Measurements from ENCODE around the gene SCARF1. TPM values are rescaled to one million over a fixed set of nuclear protein-coding genes. Genes with fewer than 3 reads are reported as not detected.

Gene SCARF1
- total RNA-seq, 1 donor from 2014 or later = 0.64 TPM

DNA sequence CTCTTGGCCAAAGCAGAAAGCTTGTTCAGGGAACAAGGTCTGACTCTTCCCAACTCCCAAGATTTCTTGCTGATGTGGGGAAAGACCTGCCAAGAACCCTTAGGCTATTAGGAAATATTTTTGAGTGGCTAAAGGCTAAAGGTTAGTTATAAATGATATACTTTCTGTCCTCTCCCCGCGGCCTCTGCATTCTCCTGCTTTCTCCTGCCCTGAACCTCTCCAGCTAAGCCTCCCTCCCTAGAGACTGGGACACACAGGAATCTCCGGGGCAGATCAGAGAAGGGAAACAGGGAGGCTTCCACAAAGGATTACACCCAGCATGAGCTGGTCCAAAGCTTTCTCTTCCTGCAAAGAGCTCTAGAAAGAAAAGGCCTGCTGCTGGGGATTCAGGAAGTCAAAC, 19.2 kb downstream of the SCARF1 start:
- H3K27ac Mint-ChIP-seq (ENCODE audit: unreplicated experiment) = peak overlapping the region; percentile 64
- TF ChIP-seq CTCF (IDR thresholded peaks at IDR 0.05) = no peak
- DNase-seq (ENCODE audit: extremely low spot score, unreplicated experiment) = no peak
- H3K4me3 Mint-ChIP-seq (ENCODE audit: unreplicated experiment) = peak overlapping the region; percentile 51
- peaks cover 22% of the 10 kb centered on the region for H3K27me3 Mint-ChIP-seq (ENCODE audit: unreplicated experiment)
- H3K9me3 Mint-ChIP-seq (ENCODE audit: unreplicated experiment) = no peaks in the 10 kb centered on the region
- peaks cover 17% of the 10 kb centered on the region for H3K4me1 Mint-ChIP-seq (ENCODE audit: unreplicated experiment)
- no peaks in the 10 kb centered on the region for H3K36me3 Mint-ChIP-seq (ENCODE audit: unreplicated experiment)

DNA sequence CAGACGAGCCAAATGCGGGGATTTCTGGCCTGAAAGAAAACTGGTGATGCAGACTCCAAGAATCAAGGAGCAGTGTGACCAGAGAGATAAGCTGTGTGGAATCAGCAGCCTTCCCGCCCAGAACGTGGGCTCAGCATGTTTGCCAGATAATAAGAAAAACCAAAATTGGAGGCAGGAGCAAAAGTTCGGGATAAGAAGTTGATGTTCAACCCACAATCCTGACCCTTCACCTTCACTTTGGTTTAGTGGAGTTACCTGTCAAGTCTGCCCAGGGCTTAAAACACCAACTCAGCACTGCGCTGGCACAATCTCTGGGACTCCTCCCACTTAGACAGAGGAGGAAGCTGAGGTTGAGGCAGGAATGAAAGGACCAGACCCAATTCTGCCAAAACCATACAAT, 20.0 kb downstream of the SCARF1 start:
- H3K4me3 Mint-ChIP-seq (ENCODE audit: unreplicated experiment) = no peak overlapping the region
- no peak overlapping the region for H3K27ac Mint-ChIP-seq (ENCODE audit: unreplicated experiment)
- H3K9me3 Mint-ChIP-seq (ENCODE audit: unreplicated experiment) = no peaks in the 10 kb centered on the region

DNA sequence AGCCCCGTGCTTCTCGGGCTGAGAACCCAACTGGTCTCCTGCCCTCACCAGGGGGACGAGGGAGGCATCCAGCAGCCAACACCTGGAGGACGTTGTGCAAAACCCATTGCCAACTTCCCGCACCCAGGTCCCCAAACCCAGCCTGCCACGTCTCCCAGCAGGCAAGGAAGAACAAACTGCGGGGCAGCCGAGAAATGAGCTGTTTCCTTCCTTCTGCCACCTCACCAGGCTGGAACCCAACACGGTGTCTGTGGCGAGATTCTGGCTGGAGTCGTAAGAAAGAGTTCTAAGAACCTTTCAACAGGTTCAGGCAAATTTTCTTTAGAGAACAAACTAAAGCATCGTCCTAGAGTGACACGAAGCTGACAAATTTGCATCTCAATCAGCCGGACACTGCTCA, 20.5 kb downstream of the SCARF1 start:
- Mint-ChIP-seq H3K9me3 (ENCODE audit: unreplicated experiment) (no peaks in the 10 kb centered on the region), H3K27ac (ENCODE audit: unreplicated experiment) (no peak overlapping the region), H3K27me3 (ENCODE audit: unreplicated experiment) (peaks cover 12% of the 10 kb centered on the region), H3K36me3 (ENCODE audit: unreplicated experiment) (no peaks in the 10 kb centered on the region), H3K4me1 (ENCODE audit: unreplicated experiment) (peaks cover 15% of the 10 kb centered on the region), H3K4me3 (ENCODE audit: unreplicated experiment) (no peak overlapping the region)
- DNase-seq (ENCODE audit: extremely low spot score, unreplicated experiment) = no peak
- TF ChIP-seq CTCF (IDR thresholded peaks at IDR 0.05) = no peak

More for the DNA sequence above, 20.0 kb downstream of the SCARF1 start:
- TF ChIP-seq CTCF (IDR thresholded peaks at IDR 0.05) = no peak
- Mint-ChIP-seq H3K27me3 (ENCODE audit: unreplicated experiment) (peaks cover 16% of the 10 kb centered on the region), H3K4me1 (ENCODE audit: unreplicated experiment) (peaks cover 18% of the 10 kb centered on the region), H3K36me3 (ENCODE audit: unreplicated experiment) (no peaks in the 10 kb centered on the region)
- DNase-seq (ENCODE audit: extremely low spot score, unreplicated experiment) = no peak

- H3K27ac Mint-ChIP-seq (ENCODE audit: unreplicated experiment) = no peak overlapping the region
- TF ChIP-seq CTCF (IDR thresholded peaks at IDR 0.05) = no peak
- H3K27me3 Mint-ChIP-seq (ENCODE audit: unreplicated experiment) = peaks cover 12% of the 10 kb centered on the region
- no peaks in the 10 kb centered on the region for H3K9me3 Mint-ChIP-seq (ENCODE audit: unreplicated experiment)
- no peak for DNase-seq (ENCODE audit: extremely low spot score, unreplicated experiment)
- H3K4me3 Mint-ChIP-seq (ENCODE audit: unreplicated experiment) = no peak overlapping the region
- peaks cover 13% of the 10 kb centered on the region for H3K4me1 Mint-ChIP-seq (ENCODE audit: unreplicated experiment)
- no peaks in the 10 kb centered on the region for H3K36me3 Mint-ChIP-seq (ENCODE audit: unreplicated experiment)
Observed at GRCh38 chr17:1624650-1625049, 20.9 kb downstream of the SCARF1 start.

GRCh38 chr17:1623057-1623630, 22.4 kb downstream of the SCARF1 start:
- no peak for DNase-seq (ENCODE audit: extremely low spot score, unreplicated experiment)
- Mint-ChIP-seq H3K27me3 (ENCODE audit: unreplicated experiment) (peaks cover 12% of the 10 kb centered on the region), H3K36me3 (ENCODE audit: unreplicated experiment) (no peaks in the 10 kb centered on the region), H3K4me1 (ENCODE audit: unreplicated experiment) (peaks cover 13% of the 10 kb centered on the region), H3K9me3 (ENCODE audit: unreplicated experiment) (no peaks in the 10 kb centered on the region), H3K4me3 (ENCODE audit: unreplicated experiment) (no peak overlapping the region), H3K27ac (ENCODE audit: unreplicated experiment) (no peak overlapping the region)
- no peak for TF ChIP-seq CTCF (IDR thresholded peaks at IDR 0.05)
